Mesendoderm (in vitro differentiated cells): Measurements from ENCODE around the gene UBR3.

Source experiments
- DNase-seq: peaks from one replicate; pipeline ENCODE4 v3.0.0; 2013
- H2AK5ac ChIP-seq: 2 replicates; pipeline ENCODE4 v1.6.1; 2013; ENCODE audit warnings: low read length, inconsistent platforms
- H2BK120ac ChIP-seq: 2 replicates; pipeline ENCODE4 v1.6.1; 2013; ENCODE audit warnings: low read depth, mild to moderate bottlenecking, low read length, moderate library complexity, mixed read lengths
- H2BK15ac ChIP-seq: replicated peaks from 2 replicates; pipeline ENCODE4 v1.6.1; 2013; ENCODE audit warnings: low read depth, mild to moderate bottlenecking, moderate library complexity
- H2BK5ac ChIP-seq: 2 replicates; pipeline ENCODE4 v1.6.1; 2013; ENCODE audit warnings: low read length, inconsistent platforms
- H3K18ac ChIP-seq: 2 replicates; pipeline ENCODE4 v1.6.1; 2013; ENCODE audit warnings: mild to moderate bottlenecking, low read length, mixed read lengths
- H3K23ac ChIP-seq: one replicate; pipeline ENCODE4 v1.6.1; 2013; ENCODE audit warnings: low read length
- H3K27ac ChIP-seq: 2 replicates; pipeline ENCODE4 v1.5.1; 2013; ENCODE audit warnings: low read depth, mild to moderate bottlenecking, inconsistent platforms, low read length, moderate library complexity
- H3K27me3 ChIP-seq: 2 replicates; pipeline ENCODE4 v1.6.1; 2013; ENCODE audit warnings: low read length, control low read depth, mild to moderate bottlenecking, inconsistent platforms; ENCODE audit not compliant: insufficient read depth, poor library complexity
- H3K36me3 ChIP-seq: 2 replicates; pipeline ENCODE4 v1.6.1; 2013; ENCODE audit warnings: low read length, inconsistent platforms; ENCODE audit not compliant: control insufficient read depth, insufficient read depth
- H3K4ac ChIP-seq: one replicate; pipeline ENCODE4 v1.6.1; 2013; ENCODE audit warnings: low read depth, mild to moderate bottlenecking, low read length, moderate library complexity
- H3K4me1 ChIP-seq: 2 replicates; pipeline ENCODE4 v1.6.1; 2013; ENCODE audit warnings: low read depth, low read length, inconsistent platforms; ENCODE audit not compliant: control insufficient read depth
- H3K4me2 ChIP-seq: 2 replicates; pipeline ENCODE4 v1.6.1; 2013; ENCODE audit warnings: low read length
- H3K4me3 ChIP-seq: 2 replicates; pipeline ENCODE4 v1.5.1; 2013; ENCODE audit warnings: mild to moderate bottlenecking, low read length
- H3K56ac ChIP-seq: one replicate; pipeline ENCODE4 v1.6.1; 2013; ENCODE audit warnings: low read length
- H3K79me1 ChIP-seq: 2 replicates; pipeline ENCODE4 v1.6.1; 2013; ENCODE audit warnings: low read length, inconsistent platforms
- H3K79me2 ChIP-seq: 2 replicates; pipeline ENCODE4 v1.6.1; 2013; ENCODE audit warnings: mild to moderate bottlenecking, low read length; ENCODE audit not compliant: control insufficient read depth, insufficient read depth
- H3K9ac ChIP-seq: 2 replicates; pipeline ENCODE4 v1.6.1; 2013; ENCODE audit warnings: low read length, inconsistent platforms
- H4K5ac ChIP-seq: one replicate; pipeline ENCODE4 v1.6.1; 2013; ENCODE audit warnings: low read length
- H4K8ac ChIP-seq: one replicate; pipeline ENCODE4 v1.6.1; 2013; ENCODE audit warnings: low read depth, mild to moderate bottlenecking, control low read depth, low read length, moderate library complexity
- WGBS: extraction: QIAGEN DNeasy Blood & Tissue Kit; methylation state at CpG from one replicate; pipeline ENCODE4 v1.1.7; 2013; ENCODE audit warnings: low lambda C conversion rate, missing lambda C conversion rate; ENCODE audit not compliant: insufficient coverage; ENCODE audit errors: extremely low coverage; 5-methylcytosine and 5-hydroxymethylcytosine counted together

Gene UBR3

DNA sequence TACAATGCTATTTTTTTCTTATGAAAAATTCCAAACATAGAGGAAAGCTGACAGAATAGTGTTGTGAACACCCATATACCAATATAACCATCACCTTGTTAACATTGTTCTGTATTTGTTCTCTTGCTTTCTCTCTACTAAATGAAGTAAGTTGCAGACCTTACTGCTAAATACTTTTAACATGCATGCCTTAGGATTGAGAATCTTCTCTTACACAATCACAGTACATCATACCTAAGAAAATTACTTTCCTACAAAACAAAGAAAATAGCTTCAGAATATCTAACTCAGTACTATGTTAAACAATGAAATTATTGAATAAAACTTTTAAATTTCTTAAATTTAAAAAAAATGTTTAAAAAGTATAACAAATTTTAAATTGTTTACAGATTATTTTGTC lies 136.5 kb downstream of the UBR3 start:
- Histone ChIP-seq H3K27ac (no peak overlapping the region), H3K27me3 (no peaks in the 10 kb centered on the region), H3K36me3 (no peaks in the 10 kb centered on the region), H3K9ac (no peak overlapping the region), H3K4me1 (no peaks in the 10 kb centered on the region), H3K79me1 (no peaks in the 10 kb centered on the region), H4K8ac (no peak overlapping the region), H3K4me2 (no peak overlapping the region), H3K79me2 (no peaks in the 10 kb centered on the region), H2AK5ac (no peak overlapping the region), H3K18ac (no peak overlapping the region), H2BK120ac (no peak overlapping the region), H3K56ac (no peak overlapping the region), H3K4me3 (no peak overlapping the region), H3K23ac (no peak overlapping the region), H2BK15ac (no peak overlapping the region), H4K5ac (no peak overlapping the region), H2BK5ac (no peak overlapping the region), H3K4ac (no peak overlapping the region)
- DNase-seq, result no peak

GRCh38 chr2:169964740-169965139 lies 137.5 kb downstream of the UBR3 start:
- Histone ChIP-seq H3K4me2 (no peak overlapping the region), H2BK5ac (no peak overlapping the region), H2BK15ac (no peak overlapping the region), H3K56ac (no peak overlapping the region), H2AK5ac (no peak overlapping the region), H3K9ac (no peak overlapping the region), H3K79me2 (no peaks in the 10 kb centered on the region), H4K5ac (no peak overlapping the region), H3K79me1 (no peaks in the 10 kb centered on the region), H3K36me3 (no peaks in the 10 kb centered on the region), H3K4me3 (no peak overlapping the region), H2BK120ac (no peak overlapping the region), H4K8ac (no peak overlapping the region), H3K27me3 (no peaks in the 10 kb centered on the region), H3K18ac (no peak overlapping the region), H3K27ac (no peak overlapping the region), H3K4ac (no peak overlapping the region), H3K4me1 (no peaks in the 10 kb centered on the region), H3K23ac (no peak overlapping the region)
- no CpG with 5 or more reads among the region's 2 CpGs for WGBS
- no peak for DNase-seq

DNA sequence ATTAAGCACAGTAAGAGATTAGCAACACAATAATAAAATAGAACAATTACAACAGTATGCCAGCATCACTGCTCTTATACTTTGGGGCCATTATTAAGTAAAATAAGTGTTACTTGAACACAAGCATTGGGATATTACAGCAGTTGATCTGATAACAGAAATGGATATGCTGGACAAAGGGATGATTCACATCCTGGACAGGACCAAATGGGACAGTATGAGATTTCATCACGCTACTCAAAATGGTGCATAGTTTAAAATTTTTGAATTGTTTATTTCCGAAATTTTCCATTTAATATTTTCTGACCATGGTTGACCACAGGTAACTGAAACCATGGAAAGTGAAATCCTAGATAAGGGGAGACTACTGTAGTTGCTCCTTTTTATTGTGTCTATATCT lies 138.2 kb downstream of the UBR3 start:
- DNase-seq, result no peak

DNA sequence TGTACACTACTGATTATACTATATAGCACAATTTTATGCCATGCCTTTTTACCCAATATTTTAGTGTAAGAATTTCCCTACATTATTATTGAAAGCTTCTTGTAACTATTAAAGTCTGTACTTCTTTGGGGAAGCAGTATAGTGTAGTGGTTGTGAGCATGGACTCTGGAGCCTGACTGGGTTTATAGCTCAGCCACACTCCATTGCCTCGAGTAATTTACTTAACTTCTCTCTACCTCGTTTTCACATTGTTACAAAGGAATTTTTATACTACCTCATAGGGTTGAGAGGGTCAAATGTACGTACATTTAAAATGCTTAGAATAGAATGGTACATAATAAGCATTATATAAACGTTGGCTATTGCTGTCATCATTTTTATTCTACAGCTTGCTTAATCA lies 139.2 kb downstream of the UBR3 start:
- no CpG with 5 or more reads among the region's 4 CpGs for WGBS

More for the DNA sequence above, 138.2 kb downstream of the UBR3 start:
- H3K4ac ChIP-seq, result no peak overlapping the region
- no peak overlapping the region for H4K5ac ChIP-seq
- no peak overlapping the region for H2BK5ac ChIP-seq
- no peak overlapping the region for H2BK120ac ChIP-seq
- H3K79me2 ChIP-seq, result no peaks in the 10 kb centered on the region
- no peak overlapping the region for H3K4me2 ChIP-seq
- no peak overlapping the region for H3K23ac ChIP-seq
- no peak overlapping the region for H2AK5ac ChIP-seq
- no peak overlapping the region for H3K27ac ChIP-seq
- H3K56ac ChIP-seq, result no peak overlapping the region
- no peaks in the 10 kb centered on the region for H3K36me3 ChIP-seq
- H3K4me1 ChIP-seq, result no peaks in the 10 kb centered on the region
- no peak overlapping the region for H3K18ac ChIP-seq
- no peak overlapping the region for H4K8ac ChIP-seq
- no peaks in the 10 kb centered on the region for H3K79me1 ChIP-seq
- no peak overlapping the region for H3K4me3 ChIP-seq
- H3K27me3 ChIP-seq, result no peaks in the 10 kb centered on the region
- WGBS, result no CpG with 5 or more reads among the region's 2 CpGs
- no peak overlapping the region for H2BK15ac ChIP-seq
- no peak overlapping the region for H3K9ac ChIP-seq

GRCh38 chr2:169968743-169969142 lies 141.5 kb downstream of the UBR3 start:
- Histone ChIP-seq H3K4me3 (no peak overlapping the region), H3K79me1 (no peaks in the 10 kb centered on the region), H4K5ac (no peak overlapping the region), H2BK5ac (no peak overlapping the region), H3K27ac (no peak overlapping the region), H3K18ac (no peak overlapping the region), H3K4ac (no peak overlapping the region), H2AK5ac (no peak overlapping the region), H3K56ac (no peak overlapping the region), H3K79me2 (no peaks in the 10 kb centered on the region), H3K36me3 (no peaks in the 10 kb centered on the region), H3K9ac (no peak overlapping the region), H2BK120ac (no peak overlapping the region), H3K27me3 (no peaks in the 10 kb centered on the region), H3K23ac (no peak overlapping the region), H3K4me2 (no peak overlapping the region), H3K4me1 (no peaks in the 10 kb centered on the region), H4K8ac (no peak overlapping the region), H2BK15ac (no peak overlapping the region)
- DNase-seq, result no peak

More for the DNA sequence above, 139.2 kb downstream of the UBR3 start:
- H3K18ac ChIP-seq, result no peak overlapping the region
- no peaks in the 10 kb centered on the region for H3K79me1 ChIP-seq
- H3K79me2 ChIP-seq, result no peaks in the 10 kb centered on the region
- H2BK15ac ChIP-seq, result no peak overlapping the region
- H4K5ac ChIP-seq, result no peak overlapping the region
- DNase-seq, result no peak
- no peak overlapping the region for H3K27ac ChIP-seq
- H2BK5ac ChIP-seq, result no peak overlapping the region
- H2AK5ac ChIP-seq, result no peak overlapping the region
- H3K4me2 ChIP-seq, result no peak overlapping the region
- no peak overlapping the region for H3K56ac ChIP-seq
- no peaks in the 10 kb centered on the region for H3K36me3 ChIP-seq
- H4K8ac ChIP-seq, result no peak overlapping the region
- no peak overlapping the region for H3K23ac ChIP-seq
- H3K4me3 ChIP-seq, result no peak overlapping the region
- no peaks in the 10 kb centered on the region for H3K27me3 ChIP-seq
- H3K4me1 ChIP-seq, result no peaks in the 10 kb centered on the region
- H3K9ac ChIP-seq, result no peak overlapping the region
- H3K4ac ChIP-seq, result no peak overlapping the region
- no peak overlapping the region for H2BK120ac ChIP-seq

- Histone ChIP-seq H3K9ac (no peak overlapping the region), H3K4ac (no peak overlapping the region), H3K4me2 (no peak overlapping the region), H4K5ac (no peak overlapping the region), H3K23ac (no peak overlapping the region), H2BK5ac (no peak overlapping the region), H2AK5ac (no peak overlapping the region), H2BK120ac (no peak overlapping the region), H3K56ac (no peak overlapping the region), H3K4me3 (no peak overlapping the region), H3K36me3 (no peaks in the 10 kb centered on the region), H3K79me1 (peaks cover 2% of the 10 kb centered on the region), H3K18ac (no peak overlapping the region), H3K4me1 (peaks cover 3% of the 10 kb centered on the region), H3K79me2 (no peaks in the 10 kb centered on the region), H4K8ac (no peak overlapping the region), H3K27me3 (no peaks in the 10 kb centered on the region), H3K27ac (no peak overlapping the region), H2BK15ac (no peak overlapping the region)
- WGBS, result no CpG with 5 or more reads among the region's 3 CpGs
- DNase-seq, result no peak
Measured at GRCh38 chr2:169975221-169975620, 148.0 kb downstream of the UBR3 start.
